ENCODE data around the gene RFC1.
"Not testable (repeated sequence)": the region's sequence is repeated elsewhere in the genome, so short reads cannot be mapped to it uniquely, and the experiment has no call there.

Gene RFC1

GRCh38 chr4:39295784-39296183, 70.4 kb downstream of the RFC1 start:
- Histone ChIP-seq H3K4me1 (ENCODE audit: control insufficient read depth, insufficient read depth, low read length) (no peaks in the 10 kb centered on the region), H3K9me3 (ENCODE audit: control insufficient read depth, insufficient read depth, low read length) (no peaks in the 10 kb centered on the region), H3K9ac (ENCODE audit: low read depth, low read length) (no peak overlapping the region), H3K4me3 (ENCODE audit: low read depth, low read length) (no peak overlapping the region), H3K36me3 (ENCODE audit: control insufficient read depth, insufficient read depth, low read length) (peaks cover 19% of the 10 kb centered on the region), H3K27me3 (ENCODE audit: control insufficient read depth, insufficient read depth, low read length) (no peaks in the 10 kb centered on the region)

GRCh38 chr4:39292433-39292832, 73.7 kb downstream of the RFC1 start:
- not testable (repeated sequence) for H3K4me3 ChIP-seq (ENCODE audit: low read depth, low read length); H3K9me3 ChIP-seq (ENCODE audit: control insufficient read depth, insufficient read depth, low read length)
- H3K36me3 ChIP-seq (ENCODE audit: control insufficient read depth, insufficient read depth, low read length), result peaks cover 15% of the 10 kb centered on the region

GRCh38 chr4:39291686-39292085, 74.5 kb downstream of the RFC1 start:
- Histone ChIP-seq H3K4me3 (ENCODE audit: low read depth, low read length) (no peak overlapping the region), H3K4me1 (ENCODE audit: control insufficient read depth, insufficient read depth, low read length) (no peaks in the 10 kb centered on the region), H3K9ac (ENCODE audit: low read depth, low read length) (no peak overlapping the region), H3K27me3 (ENCODE audit: control insufficient read depth, insufficient read depth, low read length) (no peaks in the 10 kb centered on the region), H3K36me3 (ENCODE audit: control insufficient read depth, insufficient read depth, low read length) (peaks cover 14% of the 10 kb centered on the region), H3K9me3 (ENCODE audit: control insufficient read depth, insufficient read depth, low read length) (no peaks in the 10 kb centered on the region)

More at GRCh38 chr4:39292433-39292832, 73.7 kb downstream of the RFC1 start:
- not testable (repeated sequence) for H3K4me1 ChIP-seq (ENCODE audit: control insufficient read depth, insufficient read depth, low read length); H3K27me3 ChIP-seq (ENCODE audit: control insufficient read depth, insufficient read depth, low read length); H3K9ac ChIP-seq (ENCODE audit: low read depth, low read length)

GRCh38 chr4:39287223-39287622, 78.9 kb downstream of the RFC1 start:
- Histone ChIP-seq H3K4me3 (ENCODE audit: low read depth, low read length) (no peak overlapping the region), H3K36me3 (ENCODE audit: control insufficient read depth, insufficient read depth, low read length) (peaks cover 14% of the 10 kb centered on the region), H3K4me1 (ENCODE audit: control insufficient read depth, insufficient read depth, low read length) (no peaks in the 10 kb centered on the region), H3K9me3 (ENCODE audit: control insufficient read depth, insufficient read depth, low read length) (no peaks in the 10 kb centered on the region), H3K9ac (ENCODE audit: low read depth, low read length) (no peak overlapping the region), H3K27me3 (ENCODE audit: control insufficient read depth, insufficient read depth, low read length) (no peaks in the 10 kb centered on the region)

- Histone ChIP-seq H3K4me3 (ENCODE audit: low read depth, low read length) (no peak overlapping the region), H3K4me1 (ENCODE audit: control insufficient read depth, insufficient read depth, low read length) (no peaks in the 10 kb centered on the region), H3K27me3 (ENCODE audit: control insufficient read depth, insufficient read depth, low read length) (no peaks in the 10 kb centered on the region), H3K36me3 (ENCODE audit: control insufficient read depth, insufficient read depth, low read length) (peaks cover 9% of the 10 kb centered on the region), H3K9me3 (ENCODE audit: control insufficient read depth, insufficient read depth, low read length) (no peaks in the 10 kb centered on the region), H3K9ac (ENCODE audit: low read depth, low read length) (no peak overlapping the region)
Measured at GRCh38 chr4:39286263-39286662, 79.9 kb downstream of the RFC1 start.

- H3K36me3 ChIP-seq (ENCODE audit: control insufficient read depth, insufficient read depth, low read length), result peaks cover 9% of the 10 kb centered on the region
- H3K4me3 ChIP-seq (ENCODE audit: low read depth, low read length), result no peak overlapping the region
- no peak overlapping the region for H3K9ac ChIP-seq (ENCODE audit: low read depth, low read length)
- no peaks in the 10 kb centered on the region for H3K27me3 ChIP-seq (ENCODE audit: control insufficient read depth, insufficient read depth, low read length)
- H3K9me3 ChIP-seq (ENCODE audit: control insufficient read depth, insufficient read depth, low read length), result no peaks in the 10 kb centered on the region
- H3K4me1 ChIP-seq (ENCODE audit: control insufficient read depth, insufficient read depth, low read length), result no peaks in the 10 kb centered on the region
Measured at GRCh38 chr4:39285853-39286252, 80.3 kb downstream of the RFC1 start.

- peaks cover 4% of the 10 kb centered on the region for H3K36me3 ChIP-seq (ENCODE audit: control insufficient read depth, insufficient read depth, low read length)
Measured at GRCh38 chr4:39285111-39285795, 80.9 kb downstream of the RFC1 start.

GRCh38 chr4:39280770-39281169, 85.4 kb downstream of the RFC1 start:
- Histone ChIP-seq H3K36me3 (ENCODE audit: control insufficient read depth, insufficient read depth, low read length) (peaks cover 4% of the 10 kb centered on the region), H3K27me3 (ENCODE audit: control insufficient read depth, insufficient read depth, low read length) (no peaks in the 10 kb centered on the region), H3K4me3 (ENCODE audit: low read depth, low read length) (no peak overlapping the region), H3K9me3 (ENCODE audit: control insufficient read depth, insufficient read depth, low read length) (no peaks in the 10 kb centered on the region), H3K4me1 (ENCODE audit: control insufficient read depth, insufficient read depth, low read length) (no peaks in the 10 kb centered on the region), H3K9ac (ENCODE audit: low read depth, low read length) (no peak overlapping the region)

More at GRCh38 chr4:39285111-39285795, 80.9 kb downstream of the RFC1 start:
- Histone ChIP-seq H3K4me3 (ENCODE audit: low read depth, low read length) (no peak overlapping the region), H3K9me3 (ENCODE audit: control insufficient read depth, insufficient read depth, low read length) (no peaks in the 10 kb centered on the region), H3K27me3 (ENCODE audit: control insufficient read depth, insufficient read depth, low read length) (no peaks in the 10 kb centered on the region), H3K4me1 (ENCODE audit: control insufficient read depth, insufficient read depth, low read length) (no peaks in the 10 kb centered on the region), H3K9ac (ENCODE audit: low read depth, low read length) (no peak overlapping the region)

- Histone ChIP-seq H3K4me3 (ENCODE audit: low read depth, low read length) (no peak overlapping the region), H3K36me3 (ENCODE audit: control insufficient read depth, insufficient read depth, low read length) (peaks cover 4% of the 10 kb centered on the region), H3K4me1 (ENCODE audit: control insufficient read depth, insufficient read depth, low read length) (no peaks in the 10 kb centered on the region), H3K27me3 (ENCODE audit: control insufficient read depth, insufficient read depth, low read length) (no peaks in the 10 kb centered on the region), H3K9ac (ENCODE audit: low read depth, low read length) (no peak overlapping the region), H3K9me3 (ENCODE audit: control insufficient read depth, insufficient read depth, low read length) (no peaks in the 10 kb centered on the region)
Measured at GRCh38 chr4:39279416-39279815, 86.7 kb downstream of the RFC1 start.

- Histone ChIP-seq H3K4me1 (ENCODE audit: control insufficient read depth, insufficient read depth, low read length) (no peaks in the 10 kb centered on the region), H3K4me3 (ENCODE audit: low read depth, low read length) (no peak overlapping the region), H3K9me3 (ENCODE audit: control insufficient read depth, insufficient read depth, low read length) (no peaks in the 10 kb centered on the region), H3K36me3 (ENCODE audit: control insufficient read depth, insufficient read depth, low read length) (peaks cover 5% of the 10 kb centered on the region), H3K9ac (ENCODE audit: low read depth, low read length) (no peak overlapping the region), H3K27me3 (ENCODE audit: control insufficient read depth, insufficient read depth, low read length) (no peaks in the 10 kb centered on the region)
Measured at GRCh38 chr4:39278476-39278875, 87.7 kb downstream of the RFC1 start.

GRCh38 chr4:39277661-39278060, 88.5 kb downstream of the RFC1 start:
- not testable (repeated sequence) for H3K9me3 ChIP-seq (ENCODE audit: control insufficient read depth, insufficient read depth, low read length); H3K4me1 ChIP-seq (ENCODE audit: control insufficient read depth, insufficient read depth, low read length); H3K4me3 ChIP-seq (ENCODE audit: low read depth, low read length); H3K9ac ChIP-seq (ENCODE audit: low read depth, low read length); H3K36me3 ChIP-seq (ENCODE audit: control insufficient read depth, insufficient read depth, low read length); H3K27me3 ChIP-seq (ENCODE audit: control insufficient read depth, insufficient read depth, low read length)

GRCh38 chr4:39274503-39274902, 91.7 kb downstream of the RFC1 start:
- Histone ChIP-seq H3K4me3 (ENCODE audit: low read depth, low read length) (no peak overlapping the region), H3K27me3 (ENCODE audit: control insufficient read depth, insufficient read depth, low read length) (no peaks in the 10 kb centered on the region), H3K4me1 (ENCODE audit: control insufficient read depth, insufficient read depth, low read length) (no peaks in the 10 kb centered on the region), H3K36me3 (ENCODE audit: control insufficient read depth, insufficient read depth, low read length) (peaks cover 10% of the 10 kb centered on the region), H3K9ac (ENCODE audit: low read depth, low read length) (no peak overlapping the region), H3K9me3 (ENCODE audit: control insufficient read depth, insufficient read depth, low read length) (no peaks in the 10 kb centered on the region)
